Dendritic cell treated with granulocyte-macrophage colony-stimulating factor and Interleukin-4, amounts not matched to agents 40 ng/mL and 50 ng/mL, for 4 days (primary cell): ENCODE measurements around the gene SEC16A.
"Not testable (repeated sequence)": the region's sequence is repeated elsewhere in the genome, so short reads cannot be mapped to it uniquely, and the experiment has no call there.

Source experiments
- H3K27ac Mint-ChIP-seq: one replicate; pipeline ENCODE4 v1.8.0; 2022; ENCODE audit warnings: mild to moderate bottlenecking, mixed read lengths
- H3K27me3 Mint-ChIP-seq: one replicate; pipeline ENCODE4 v1.8.0; 2022; ENCODE audit warnings: mild to moderate bottlenecking, mixed read lengths
- H3K36me3 Mint-ChIP-seq: one replicate; pipeline ENCODE4 v1.8.0; 2022; ENCODE audit warnings: low read depth, mixed read lengths
- H3K4me1 Mint-ChIP-seq: one replicate; pipeline ENCODE4 v1.8.0; 2022; ENCODE audit warnings: low read depth, mixed read lengths
- H3K4me3 Mint-ChIP-seq: one replicate; pipeline ENCODE4 v1.8.0; 2022; ENCODE audit warnings: mild to moderate bottlenecking, moderate library complexity, mixed read lengths
- H3K9me3 Mint-ChIP-seq: one replicate; pipeline ENCODE4 v1.8.0; 2022; ENCODE audit warnings: mixed read lengths
- intact Hi-C: fragments of 100-400 bp; cut with micrococcal nuclease; formaldehyde crosslinking; loops from one replicate; pipeline ENCODE4 v1.15.0; 2022

SEC16A gene

DNA sequence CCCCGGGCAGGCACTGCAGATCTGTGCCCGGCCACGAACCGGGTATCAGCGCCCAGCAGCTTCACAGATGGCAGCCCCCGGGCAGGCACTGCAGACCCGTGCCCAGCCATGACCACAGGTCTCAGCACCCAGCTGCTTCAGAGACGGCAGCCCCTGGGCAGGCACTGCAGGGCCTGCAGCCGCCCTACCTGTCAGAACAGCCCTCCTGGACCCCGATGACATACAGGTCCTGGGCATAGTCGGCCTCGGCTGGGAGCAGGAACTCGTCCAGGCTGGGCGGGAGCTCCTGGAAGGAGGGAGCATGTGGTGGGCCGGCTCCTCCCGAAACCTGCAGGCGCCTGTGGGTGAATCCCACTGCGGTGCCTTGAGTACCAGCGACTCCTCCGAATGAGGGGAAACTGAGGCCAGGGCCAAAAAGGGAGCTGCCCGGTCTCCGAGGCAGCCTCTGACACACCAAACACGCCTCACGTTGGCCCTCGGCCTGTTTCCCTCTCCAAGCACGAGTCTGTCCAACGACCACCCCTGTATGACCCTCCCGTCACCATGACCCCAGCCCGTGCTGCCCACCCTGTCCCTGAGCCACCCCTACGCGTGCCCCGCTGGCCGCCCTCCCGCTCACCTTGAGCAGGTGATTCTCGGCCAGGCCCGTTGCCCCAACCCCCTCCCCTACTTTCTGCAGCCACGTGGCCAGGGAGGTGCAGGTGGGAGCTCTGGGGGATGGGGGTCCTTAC, 48.8 kb downstream of the SEC16A start:
- Mint-ChIP-seq H3K27ac (no peak overlapping the region), H3K4me3 (no peak overlapping the region), H3K27me3 (peaks cover 3% of the 10 kb centered on the region), H3K9me3 (no peaks in the 10 kb centered on the region), H3K4me1 (peaks cover 29% of the 10 kb centered on the region), H3K36me3 (peaks cover 83% of the 10 kb centered on the region)
- intact Hi-C loops: no loop called here

DNA sequence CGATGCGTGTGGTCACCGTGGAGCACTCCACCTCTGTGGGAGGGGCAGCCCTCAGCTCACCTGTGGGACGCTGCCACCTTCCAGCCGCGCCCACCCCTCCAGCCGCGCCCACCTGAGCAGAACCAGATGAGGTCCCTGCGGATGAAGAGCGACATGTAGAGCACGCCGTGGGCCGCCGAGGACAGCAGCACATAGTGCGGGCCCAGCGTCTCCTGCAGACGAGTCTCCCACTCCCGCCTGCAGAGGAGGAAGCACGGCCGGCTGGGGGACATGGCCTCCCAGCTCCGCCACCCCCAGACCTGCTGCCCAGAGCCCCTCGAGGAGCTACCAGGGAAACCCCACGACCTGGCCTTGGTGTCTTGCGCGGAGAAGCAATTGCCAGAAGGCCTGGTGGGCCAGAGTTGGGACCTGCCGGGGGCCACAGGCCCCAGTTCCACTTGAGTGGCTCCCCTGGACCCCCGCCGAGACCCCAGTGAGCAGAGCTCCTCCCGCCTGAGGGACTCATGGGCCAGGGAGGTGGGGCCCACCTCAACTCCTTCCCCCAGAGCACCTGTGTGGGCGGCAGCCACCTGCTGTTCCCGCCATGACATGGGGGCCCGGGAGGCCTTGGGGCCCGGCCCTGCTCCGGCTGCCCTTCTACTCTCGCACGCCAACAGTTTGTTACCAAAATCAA, 49.7 kb downstream of the SEC16A start:
- peaks cover 25% of the 10 kb centered on the region for H3K4me1 Mint-ChIP-seq
- H3K9me3 Mint-ChIP-seq: no peaks in the 10 kb centered on the region
- no peaks in the 10 kb centered on the region for H3K27me3 Mint-ChIP-seq
- peaks cover 89% of the 10 kb centered on the region for H3K36me3 Mint-ChIP-seq
- no peak overlapping the region for H3K27ac Mint-ChIP-seq
- intact Hi-C loops: no loop called here
- no peak overlapping the region for H3K4me3 Mint-ChIP-seq

DNA sequence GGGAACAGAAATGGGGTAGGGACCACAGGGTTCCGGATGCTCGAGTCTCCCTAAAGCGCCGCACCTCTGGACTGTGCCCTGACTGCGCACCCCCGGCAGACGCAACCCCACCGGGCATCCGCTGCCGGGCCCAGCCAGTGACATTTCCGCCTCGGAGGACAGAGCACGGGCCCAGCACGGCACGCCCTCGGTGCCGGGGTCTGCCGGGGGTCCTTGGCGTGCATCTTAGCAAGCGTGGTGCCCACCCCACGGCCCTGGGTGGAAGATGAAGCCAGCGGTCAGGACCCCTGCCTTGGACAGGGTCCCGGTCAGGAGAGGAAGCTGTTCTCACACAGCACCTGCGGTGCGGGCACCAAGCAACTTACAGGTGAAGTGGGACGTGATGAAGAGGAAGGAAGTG, 50.2 kb downstream of the SEC16A start:
- H3K9me3 Mint-ChIP-seq: no peaks in the 10 kb centered on the region
- H3K27ac Mint-ChIP-seq: no peak overlapping the region
- H3K36me3 Mint-ChIP-seq: peaks cover 86% of the 10 kb centered on the region
- H3K4me1 Mint-ChIP-seq: peaks cover 19% of the 10 kb centered on the region
- no peaks in the 10 kb centered on the region for H3K27me3 Mint-ChIP-seq
- H3K4me3 Mint-ChIP-seq: no peak overlapping the region
- intact Hi-C loops: no loop called here

DNA sequence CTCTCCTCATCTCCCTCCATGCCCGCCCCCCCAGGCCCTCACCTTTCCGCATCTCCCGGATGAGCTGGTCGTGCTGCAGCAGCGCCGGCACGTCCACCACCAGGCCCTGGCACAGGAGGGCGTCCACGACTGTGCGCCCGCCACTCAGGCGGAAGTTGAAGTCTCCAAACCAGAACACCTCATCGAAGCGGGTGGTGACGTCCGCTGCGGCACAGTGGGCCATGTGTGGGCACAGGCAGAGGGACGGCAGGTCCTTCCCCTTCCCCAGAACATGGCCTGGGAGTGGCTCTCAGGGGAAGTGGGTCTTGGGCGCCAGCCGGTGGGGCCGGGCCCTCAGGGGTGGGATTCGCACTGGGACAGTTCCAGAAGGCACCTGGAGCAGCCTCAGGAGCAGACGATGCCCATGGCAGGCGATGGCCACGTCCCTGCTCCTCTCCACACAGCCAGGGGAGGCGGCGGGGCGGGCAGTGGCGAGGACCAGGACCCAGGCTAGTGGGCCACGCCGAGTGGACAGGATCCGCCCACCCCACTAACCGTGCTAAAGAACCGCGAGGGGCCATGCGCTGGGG, 51.0 kb downstream of the SEC16A start:
- Mint-ChIP-seq H3K4me3 (no peak overlapping the region), H3K36me3 (peaks cover 86% of the 10 kb centered on the region), H3K27me3 (no peaks in the 10 kb centered on the region), H3K9me3 (no peaks in the 10 kb centered on the region), H3K27ac (no peak overlapping the region), H3K4me1 (peaks cover 12% of the 10 kb centered on the region)
- intact Hi-C loops: no loop called here

DNA sequence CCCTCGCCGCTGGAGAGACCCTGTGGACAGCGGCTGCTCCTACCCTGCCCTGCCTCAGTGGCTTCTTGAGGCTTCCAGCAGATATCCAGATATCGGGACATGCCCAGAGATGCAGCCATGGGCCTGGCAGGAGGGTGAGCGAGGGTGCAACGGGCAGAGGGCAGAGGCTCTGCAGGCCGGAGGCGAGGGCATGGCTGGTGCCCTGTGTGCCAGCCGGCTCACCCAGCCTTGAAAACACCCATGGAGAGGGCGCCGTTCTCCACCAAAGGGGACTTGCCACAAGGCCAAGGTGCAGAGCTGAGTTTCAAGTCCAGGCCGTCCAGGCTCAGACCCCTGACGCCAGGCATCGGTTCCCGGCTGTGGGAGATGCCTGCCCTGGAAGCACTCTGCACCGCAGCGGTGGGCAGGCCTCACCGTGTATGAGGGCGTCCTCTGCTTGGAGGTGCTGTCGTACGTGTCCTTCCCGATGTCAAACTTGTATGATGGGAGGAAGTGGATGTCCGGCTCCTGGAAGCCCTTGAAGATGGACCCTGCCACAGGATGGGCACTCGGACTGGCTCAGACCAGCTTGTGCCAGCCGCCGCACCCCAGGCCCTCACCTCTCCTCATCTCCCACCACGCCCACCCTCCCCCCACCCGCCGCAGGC, 52.1 kb downstream of the SEC16A start:
- Mint-ChIP-seq H3K4me3 (no peak overlapping the region), H3K4me1 (peaks cover under 1% of the 10 kb centered on the region), H3K27ac (no peak overlapping the region), H3K27me3 (no peaks in the 10 kb centered on the region), H3K36me3 (peaks cover 85% of the 10 kb centered on the region), H3K9me3 (no peaks in the 10 kb centered on the region)
- intact Hi-C loops: no loop called here

DNA sequence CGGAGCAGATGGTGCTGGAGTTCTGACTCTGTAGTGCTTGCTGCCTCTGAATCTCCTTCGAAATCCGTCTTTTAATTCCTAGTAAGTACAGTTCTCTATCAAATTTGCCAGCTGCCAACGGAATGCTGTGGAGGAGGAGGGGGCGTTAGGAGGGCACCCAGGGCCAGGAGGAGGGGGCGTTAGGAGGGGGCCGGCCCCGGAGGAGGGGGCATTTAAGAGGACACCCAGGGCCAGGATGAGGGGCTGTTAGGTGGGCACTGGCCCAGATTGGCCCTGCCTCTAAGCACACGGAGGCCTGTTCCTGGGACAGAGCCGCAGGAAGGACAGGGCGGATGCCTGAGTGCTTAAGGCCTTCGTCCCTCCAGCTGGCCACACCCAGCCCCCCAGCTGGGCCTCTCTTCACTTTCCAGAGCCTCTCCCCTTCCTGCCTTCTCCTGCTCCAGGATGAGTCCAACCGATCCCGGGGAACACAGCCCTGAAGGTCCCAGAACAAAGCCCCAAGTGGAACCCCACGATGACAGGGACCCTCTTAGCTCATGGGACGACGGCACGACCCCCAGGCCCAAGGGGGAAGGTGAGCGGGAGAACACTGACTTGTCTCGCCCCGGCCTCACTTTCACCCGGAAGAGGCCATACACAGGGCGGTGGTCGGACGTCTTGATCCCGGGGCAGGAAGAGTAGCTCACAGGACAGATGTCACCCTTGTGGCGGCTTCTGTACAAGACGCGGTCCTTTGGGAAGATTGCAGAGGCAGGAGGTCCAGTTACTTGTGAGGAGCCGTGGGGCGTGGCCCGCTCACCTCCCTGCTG, 53.0 kb downstream of the SEC16A start:
- Mint-ChIP-seq H3K27ac (no peak overlapping the region), H3K27me3 (no peaks in the 10 kb centered on the region), H3K4me3 (no peak overlapping the region), H3K4me1 (no peaks in the 10 kb centered on the region), H3K36me3 (peaks cover 85% of the 10 kb centered on the region), H3K9me3 (no peaks in the 10 kb centered on the region)
- intact Hi-C loops: no loop called here

DNA sequence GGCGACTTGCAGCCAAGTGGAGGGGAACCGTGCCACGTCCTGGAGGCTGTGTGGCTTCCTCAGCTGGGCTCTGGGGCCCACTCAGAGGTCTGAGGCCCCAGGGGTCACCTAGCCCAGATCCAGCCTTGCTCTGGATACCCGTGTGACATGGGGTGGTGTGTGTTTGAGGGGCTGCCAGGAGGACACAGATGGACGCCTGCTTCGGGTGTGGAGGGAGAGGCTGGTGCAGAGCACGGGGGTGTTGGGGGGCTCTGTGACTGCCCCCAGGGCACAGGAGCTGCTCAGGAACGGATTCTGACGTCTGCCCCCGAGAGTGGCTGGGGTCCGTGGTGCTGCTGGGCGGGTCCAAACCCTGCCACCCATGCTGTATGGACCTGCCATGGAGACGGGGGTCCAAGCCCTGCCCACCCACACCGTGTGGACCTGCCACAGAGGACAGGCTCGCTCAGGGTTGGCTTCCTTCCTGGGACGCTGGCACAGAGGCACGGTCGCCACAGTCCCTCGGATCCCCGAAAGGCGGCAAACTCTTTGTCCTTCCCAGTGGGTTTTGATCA, 53.7 kb downstream of the SEC16A start:
- no peak overlapping the region for H3K27ac Mint-ChIP-seq
- H3K27me3 Mint-ChIP-seq: no peaks in the 10 kb centered on the region
- intact Hi-C loops: no loop called here
- peaks cover 85% of the 10 kb centered on the region for H3K36me3 Mint-ChIP-seq
- no peaks in the 10 kb centered on the region for H3K4me1 Mint-ChIP-seq
- no peaks in the 10 kb centered on the region for H3K9me3 Mint-ChIP-seq
- no peak overlapping the region for H3K4me3 Mint-ChIP-seq

DNA sequence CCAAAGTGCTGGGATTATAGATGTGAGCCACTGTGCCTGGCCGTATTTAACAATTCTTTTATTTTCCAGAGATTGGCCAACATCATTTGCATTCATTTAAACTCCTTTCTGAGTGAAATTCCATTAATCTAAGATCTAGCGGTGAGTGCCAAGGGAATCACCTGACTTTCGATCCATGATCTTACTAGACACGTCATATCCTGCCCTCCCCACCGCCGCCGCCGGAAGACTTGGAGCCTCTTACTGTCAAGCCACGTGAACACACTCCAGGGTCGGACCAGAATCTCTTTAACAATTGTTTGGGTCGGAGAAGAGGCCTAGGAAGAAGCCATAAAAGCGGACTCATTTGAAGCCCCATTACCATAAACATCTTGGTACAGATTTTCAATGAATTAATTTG, 56.1 kb downstream of the SEC16A start:
- H3K36me3 Mint-ChIP-seq: peaks cover 85% of the 10 kb centered on the region
- no peaks in the 10 kb centered on the region for H3K27me3 Mint-ChIP-seq
- H3K4me1 Mint-ChIP-seq: no peaks in the 10 kb centered on the region

DNA sequence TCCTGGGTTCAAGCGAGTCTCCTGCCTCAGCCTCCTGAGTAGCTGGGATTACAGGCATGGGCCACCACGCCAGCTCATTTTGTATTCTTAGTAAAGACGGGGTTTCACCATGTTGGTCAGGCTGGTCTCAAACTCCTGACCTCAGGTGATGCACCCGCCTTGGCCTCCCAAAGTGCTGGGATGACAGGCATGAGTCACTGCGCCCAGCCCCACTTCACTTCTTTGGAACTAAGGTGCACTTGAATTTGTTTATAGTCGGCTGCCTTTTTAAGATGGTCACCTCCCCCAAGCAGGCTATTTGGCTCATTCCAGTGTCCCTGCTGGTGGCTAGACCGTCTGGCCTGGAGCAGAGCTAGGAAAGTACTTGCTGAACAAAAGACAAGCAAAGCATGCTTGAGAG, 57.5 kb downstream of the SEC16A start:
- H3K27ac Mint-ChIP-seq, intact Hi-C loops, H3K4me1 Mint-ChIP-seq, H3K27me3 Mint-ChIP-seq, H3K4me3 Mint-ChIP-seq, H3K9me3 Mint-ChIP-seq: not testable (repeated sequence)
- H3K36me3 Mint-ChIP-seq: peaks cover 90% of the 10 kb centered on the region

More for the DNA sequence above, 56.1 kb downstream of the SEC16A start:
- Mint-ChIP-seq H3K9me3 (no peaks in the 10 kb centered on the region), H3K4me3 (no peak overlapping the region), H3K27ac (no peak overlapping the region)
- intact Hi-C loops: no loop called here

DNA sequence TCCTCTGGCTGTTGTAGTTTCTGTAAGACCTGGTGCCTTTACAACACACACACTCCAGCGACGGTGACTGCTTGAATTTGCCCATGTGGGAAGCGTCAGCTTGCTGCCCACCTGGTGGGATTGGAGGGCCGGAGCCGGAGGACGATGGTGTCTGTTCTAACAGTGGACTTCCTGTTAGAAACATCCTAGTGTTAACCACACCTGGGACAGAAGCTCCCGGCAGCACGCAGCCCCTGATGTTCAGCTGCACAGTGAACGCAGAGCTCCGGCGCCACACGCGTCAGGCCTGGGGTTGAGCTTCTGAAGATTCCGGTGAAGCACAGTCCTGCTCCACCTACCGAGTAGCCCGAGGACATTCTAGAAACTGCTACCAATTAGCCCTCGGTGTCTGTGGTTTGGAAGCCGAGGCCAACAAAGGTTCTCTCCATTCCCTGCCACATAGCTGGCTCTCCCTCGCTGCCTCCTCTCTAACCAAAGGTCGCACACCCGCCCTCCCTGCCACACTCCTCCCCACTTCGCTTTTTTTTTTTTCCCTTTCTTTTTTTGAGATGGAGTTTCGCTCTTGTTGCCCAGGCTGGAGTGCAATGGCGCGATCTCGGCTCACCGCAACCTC, 58.0 kb downstream of the SEC16A start:
- H3K9me3 Mint-ChIP-seq: no peaks in the 10 kb centered on the region
- H3K36me3 Mint-ChIP-seq: peaks cover 90% of the 10 kb centered on the region
- no peaks in the 10 kb centered on the region for H3K4me1 Mint-ChIP-seq
- no peaks in the 10 kb centered on the region for H3K27me3 Mint-ChIP-seq
- intact Hi-C loops: no loop called here
- no peak overlapping the region for H3K4me3 Mint-ChIP-seq
- no peak overlapping the region for H3K27ac Mint-ChIP-seq

DNA sequence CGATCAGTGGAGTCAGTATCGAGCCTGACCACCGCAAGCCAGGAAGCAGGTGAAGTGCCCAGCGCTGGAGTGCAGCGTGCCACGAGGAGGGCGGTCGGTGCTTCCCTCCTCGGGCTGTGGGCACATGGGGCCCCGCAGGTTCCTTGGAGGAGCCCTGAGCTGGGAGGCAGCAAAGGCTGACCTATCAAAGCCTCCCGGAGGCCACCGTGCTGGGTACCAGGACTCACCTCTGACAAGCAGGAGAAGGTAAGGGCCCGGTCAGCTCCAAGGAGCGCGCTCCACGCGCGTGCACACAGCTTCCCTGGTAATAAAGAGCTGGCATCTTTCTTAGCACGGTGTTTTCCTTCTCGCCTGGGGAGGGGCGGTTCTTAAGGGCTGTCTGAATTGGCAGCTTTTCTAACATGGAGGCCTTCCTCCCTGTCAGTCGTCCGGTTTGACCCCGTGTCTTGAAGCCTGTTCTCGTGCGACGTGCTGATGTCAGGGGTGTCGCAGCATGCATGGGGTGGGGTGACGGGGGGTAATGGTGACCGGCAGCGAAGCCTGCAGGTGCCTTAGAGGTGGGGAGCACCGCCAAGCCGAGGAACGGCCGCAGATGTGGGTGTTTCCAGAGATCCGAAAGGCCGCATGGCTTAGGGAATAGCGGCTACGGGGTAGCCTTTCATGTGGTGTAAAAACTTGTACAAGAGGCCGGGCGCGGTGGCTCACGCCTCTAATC, 59.3 kb downstream of the SEC16A start:
- Mint-ChIP-seq H3K36me3 (peaks cover 90% of the 10 kb centered on the region), H3K27ac (no peak overlapping the region), H3K27me3 (no peaks in the 10 kb centered on the region), H3K9me3 (no peaks in the 10 kb centered on the region), H3K4me1 (no peaks in the 10 kb centered on the region), H3K4me3 (no peak overlapping the region)
- intact Hi-C loops: no loop called here

DNA sequence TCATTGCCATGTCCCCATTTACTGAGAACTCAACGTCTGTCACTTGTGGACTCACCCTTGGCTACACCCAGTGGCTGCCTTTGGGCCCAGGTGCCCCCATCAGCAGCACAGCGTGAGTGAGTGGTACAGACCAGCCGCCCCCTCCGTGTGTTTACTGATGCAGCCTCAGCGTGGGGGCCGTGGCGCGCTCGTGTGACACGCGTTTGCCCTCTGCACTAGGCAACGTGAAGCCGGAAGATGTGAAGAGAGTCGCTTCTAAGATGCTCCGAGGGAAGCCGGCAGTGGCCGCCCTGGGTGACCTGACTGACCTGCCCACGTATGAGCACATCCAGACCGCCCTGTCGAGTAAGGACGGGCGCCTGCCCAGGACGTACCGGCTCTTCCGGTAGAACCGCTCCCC, 60.0 kb downstream of the SEC16A start:
- Mint-ChIP-seq H3K4me3 (no peak overlapping the region), H3K4me1 (no peaks in the 10 kb centered on the region), H3K9me3 (no peaks in the 10 kb centered on the region), H3K36me3 (peaks cover 96% of the 10 kb centered on the region), H3K27ac (no peak overlapping the region), H3K27me3 (no peaks in the 10 kb centered on the region)
- intact Hi-C loops: no loop called here

DNA sequence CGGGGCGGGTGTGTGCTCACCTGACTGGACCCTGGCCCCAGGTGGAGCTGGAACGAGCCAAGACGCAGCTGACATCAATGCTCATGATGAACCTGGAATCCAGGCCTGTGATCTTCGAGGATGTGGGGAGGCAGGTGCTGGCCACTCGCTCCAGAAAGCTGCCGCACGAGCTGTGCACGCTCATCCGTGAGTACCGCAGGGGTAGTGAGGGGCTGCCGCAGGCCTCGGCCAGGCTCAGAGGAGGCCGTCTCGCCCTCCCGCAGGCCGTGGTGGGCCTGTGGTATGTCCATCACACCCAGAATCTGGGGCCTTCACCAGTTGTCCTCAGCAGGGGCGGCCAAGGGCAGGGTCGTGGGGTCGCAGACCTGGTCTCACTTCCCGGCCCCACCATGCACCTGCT, 61.0 kb downstream of the SEC16A start:
- intact Hi-C loops: no loop called here
- Mint-ChIP-seq H3K4me1 (no peaks in the 10 kb centered on the region), H3K36me3 (peaks cover 98% of the 10 kb centered on the region), H3K27me3 (no peaks in the 10 kb centered on the region), H3K9me3 (no peaks in the 10 kb centered on the region), H3K27ac (no peak overlapping the region), H3K4me3 (no peak overlapping the region)
